HG02642 (cell line): ENCODE measurements around the gene ZSWIM6.
"Not testable (repeated sequence)": the region's sequence is repeated elsewhere in the genome, so short reads cannot be mapped to it uniquely, and the experiment has no call there.

Experiments used
- ATAC-seq: cut with Tn5 transposase; IDR thresholded peaks from one replicate; pipeline ENCODE4 v1.9.1; 2021; ENCODE audit warnings: mild to moderate bottlenecking; ENCODE audit not compliant: unreplicated experiment, poor library complexity

Gene ZSWIM6

DNA sequence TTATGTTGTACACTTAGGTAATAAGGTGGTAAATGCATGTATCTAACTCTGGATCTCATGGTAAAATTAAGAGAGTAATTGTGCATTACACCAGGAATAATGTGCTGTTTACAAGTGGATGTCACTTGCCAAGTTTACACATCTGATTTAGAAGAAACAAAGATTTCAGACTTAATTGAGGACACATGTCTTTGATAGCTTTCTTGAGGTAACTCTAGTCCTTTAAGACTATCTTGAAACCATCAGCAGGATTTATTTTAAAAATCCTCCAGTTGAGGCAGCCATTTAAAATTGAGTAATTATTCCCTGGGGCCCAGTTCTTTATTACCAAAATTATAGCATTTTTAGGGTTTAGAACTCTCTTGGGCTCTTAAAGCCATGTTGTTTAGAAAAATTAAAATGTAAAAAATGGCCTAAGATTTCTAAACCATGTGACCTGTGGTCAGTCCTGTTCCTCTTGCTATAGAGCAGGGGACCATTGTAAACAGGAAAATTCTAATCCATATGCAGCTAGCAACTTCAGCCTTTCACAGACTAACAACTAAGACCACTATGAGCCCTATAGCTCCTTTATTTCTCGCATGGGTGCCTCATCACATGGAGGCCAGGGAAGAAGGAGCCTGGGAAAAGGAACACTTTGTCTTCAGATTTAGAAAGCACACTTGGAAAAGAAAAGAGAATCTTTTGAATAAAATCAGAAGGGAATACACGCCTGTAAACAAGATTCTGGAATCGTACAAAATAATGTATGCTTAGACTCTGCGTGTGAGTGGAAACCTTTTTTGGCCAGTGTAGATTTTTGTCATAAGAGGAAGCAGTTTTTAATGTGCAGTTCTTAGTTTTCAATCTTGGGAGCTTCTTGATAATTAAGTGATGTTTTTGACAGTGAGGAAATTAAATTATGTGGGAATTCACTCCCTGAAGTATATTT, 71.2 kb downstream of the ZSWIM6 start:
- no peak for ATAC-seq

GRCh38 chr5:61405511-61406295, 73.6 kb downstream of the ZSWIM6 start:
- no peak for ATAC-seq

- ATAC-seq: not testable (repeated sequence)
Observed at GRCh38 chr5:61406497-61406896, 74.4 kb downstream of the ZSWIM6 start.

DNA sequence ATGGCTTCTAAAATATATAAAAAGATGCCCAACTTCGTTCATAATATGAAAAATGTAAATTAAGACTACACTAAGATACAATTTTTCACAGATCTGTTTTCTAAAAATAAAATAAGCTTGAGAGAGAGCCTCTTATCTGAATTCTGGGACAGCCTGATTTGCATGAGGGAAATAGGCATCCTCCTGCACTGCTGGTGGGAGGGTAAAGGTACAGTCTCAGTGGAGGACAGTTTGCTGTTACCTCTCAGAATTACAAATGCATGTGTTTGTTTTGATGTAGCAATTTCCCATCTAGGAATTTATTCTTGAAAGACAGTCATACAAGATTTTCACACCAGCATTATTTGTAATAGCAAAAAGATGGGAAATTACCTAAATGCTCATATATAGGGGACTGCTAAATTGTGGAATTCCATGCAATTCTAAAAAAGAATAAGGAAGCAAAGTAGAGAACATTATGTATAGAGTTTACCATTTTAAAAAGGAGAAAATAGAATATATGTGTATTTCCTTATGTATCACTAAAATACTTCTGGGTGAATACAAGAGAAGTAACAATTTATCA, 75.7 kb downstream of the ZSWIM6 start:
- ATAC-seq: no peak

DNA sequence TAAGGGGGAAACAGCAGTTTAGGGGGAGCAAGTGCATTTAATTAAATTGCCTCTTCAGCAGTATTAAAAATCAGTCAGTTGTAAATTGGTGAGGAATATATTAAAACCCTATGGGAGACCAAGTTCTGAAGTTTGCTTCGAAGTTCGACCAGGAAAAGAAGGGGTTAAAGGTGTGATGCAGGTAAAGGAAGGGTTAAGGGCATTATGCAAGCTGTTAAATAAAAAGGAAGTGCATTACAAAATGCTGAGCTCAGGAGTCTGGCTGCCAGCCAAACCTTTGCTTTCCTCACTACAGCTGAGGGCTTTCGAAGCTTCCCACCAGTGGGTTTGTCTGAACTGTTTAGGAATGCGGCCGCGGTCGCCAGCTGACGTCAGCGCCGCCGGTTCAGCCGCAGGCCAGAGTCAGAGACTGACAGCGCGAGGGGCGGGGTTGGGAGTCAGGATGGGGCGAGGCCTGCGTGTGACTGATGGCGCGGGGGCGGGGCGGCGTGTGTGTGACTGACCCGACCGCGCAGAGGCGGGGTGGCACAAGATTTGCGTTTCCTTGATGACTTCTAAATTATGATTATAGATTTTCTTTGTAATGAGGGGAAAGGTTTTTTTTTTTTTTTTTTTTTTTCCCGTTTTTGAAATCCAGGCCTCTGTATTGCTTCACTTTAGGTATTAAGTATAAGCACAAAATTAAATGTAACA, 76.6 kb downstream of the ZSWIM6 start:
- peak; percentile 100 for ATAC-seq

DNA sequence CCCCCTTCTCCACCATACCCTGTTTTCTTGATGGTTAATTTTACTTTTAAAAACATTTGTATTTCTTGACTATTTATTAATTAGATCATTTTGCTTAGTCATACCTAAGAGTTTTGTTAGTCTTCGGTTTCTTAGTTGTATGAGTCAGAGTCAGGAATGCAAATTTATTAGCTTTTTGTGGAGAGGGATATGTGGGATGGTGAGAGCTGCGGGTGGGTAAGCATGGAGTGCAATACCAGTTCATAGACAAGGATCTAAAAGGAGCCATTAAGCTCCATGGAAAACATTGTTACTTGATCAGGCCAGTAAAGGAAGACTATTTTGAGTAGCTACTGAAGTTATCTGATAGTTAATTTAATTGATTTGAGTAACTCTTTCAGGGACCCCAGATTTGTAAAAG, 77.5 kb downstream of the ZSWIM6 start:
- ATAC-seq: no peak

GRCh38 chr5:61410811-61411210, 78.8 kb downstream of the ZSWIM6 start:
- no peak for ATAC-seq

DNA sequence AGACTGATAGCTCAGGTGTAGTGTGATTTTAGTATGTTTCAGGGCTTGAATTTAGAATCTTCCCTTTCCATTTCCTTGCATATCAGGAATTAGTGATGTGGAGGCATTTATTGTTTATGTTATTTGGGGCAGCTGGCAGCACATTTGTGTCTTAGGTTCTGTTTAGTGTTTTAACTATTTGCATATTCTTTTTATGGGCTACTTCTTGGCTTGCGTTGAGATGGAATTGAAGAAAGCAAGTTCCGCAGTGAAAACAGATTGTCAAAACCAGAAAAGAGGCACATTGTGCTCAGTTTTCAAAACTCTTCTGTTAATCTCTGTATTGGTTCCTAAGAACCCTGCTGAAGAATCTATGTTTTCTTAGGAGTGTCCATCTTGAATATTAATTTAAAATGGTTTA, 80.3 kb downstream of the ZSWIM6 start:
- no peak for ATAC-seq

DNA sequence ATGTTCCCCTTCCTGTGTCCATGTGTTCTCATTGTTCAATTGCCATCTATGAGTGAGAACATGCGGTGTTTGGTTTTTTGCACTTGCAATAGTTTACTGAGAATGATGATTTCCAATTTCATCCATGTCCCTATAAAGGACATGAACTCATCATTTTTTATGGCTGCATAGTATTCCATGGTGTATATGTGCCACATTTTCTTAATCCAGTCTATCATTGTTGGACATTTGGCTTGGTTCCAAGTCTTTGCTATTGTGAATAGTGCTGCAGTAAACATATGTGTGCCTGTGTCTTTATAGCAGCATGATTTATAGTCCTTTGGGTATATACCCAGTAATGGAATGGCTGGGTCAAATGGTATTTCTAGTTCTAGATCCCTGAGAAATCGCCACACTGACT, 81.1 kb downstream of the ZSWIM6 start:
- ATAC-seq: not testable (repeated sequence)

DNA sequence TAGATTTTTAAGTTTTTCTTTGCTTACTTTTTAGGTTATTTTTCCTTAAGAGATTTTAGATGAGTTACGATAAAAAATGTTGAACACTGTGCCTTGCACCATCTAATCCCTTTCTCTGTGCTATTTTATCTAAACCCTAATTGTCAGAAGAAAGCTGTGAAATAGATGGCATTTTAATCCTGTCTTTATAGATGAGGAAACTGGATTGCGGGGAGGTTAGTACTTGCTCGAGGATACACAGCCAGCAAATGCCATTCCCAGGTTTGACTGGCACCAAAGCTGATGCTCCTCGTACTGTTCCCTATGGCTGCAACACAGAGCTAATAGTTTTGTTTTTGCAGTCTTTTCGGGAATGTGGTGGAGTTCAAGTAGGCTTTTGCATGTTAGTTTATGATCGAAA, 82.7 kb downstream of the ZSWIM6 start:
- no peak for ATAC-seq

- no peak for ATAC-seq
Observed at GRCh38 chr5:61416010-61416409, 84.0 kb downstream of the ZSWIM6 start.

DNA sequence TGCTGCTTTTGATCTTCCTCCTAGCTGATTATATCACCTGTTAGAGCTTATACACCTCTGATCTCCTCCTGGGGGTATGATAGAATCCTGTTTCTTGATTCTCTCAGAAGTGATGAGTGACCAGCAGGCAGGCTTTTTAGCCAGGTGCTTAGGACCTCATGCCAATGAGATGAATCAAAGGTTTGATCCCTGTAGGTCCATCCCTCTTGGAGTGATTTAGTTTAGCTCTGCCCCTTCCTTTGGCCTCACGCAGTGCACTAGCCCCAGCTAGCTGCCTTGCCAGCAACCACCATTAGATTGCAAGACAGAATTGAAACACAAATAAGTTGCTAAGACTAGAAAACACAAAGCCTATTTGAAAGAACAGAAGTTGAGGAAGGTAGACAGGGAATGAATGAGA, 84.4 kb downstream of the ZSWIM6 start:
- no peak for ATAC-seq

DNA sequence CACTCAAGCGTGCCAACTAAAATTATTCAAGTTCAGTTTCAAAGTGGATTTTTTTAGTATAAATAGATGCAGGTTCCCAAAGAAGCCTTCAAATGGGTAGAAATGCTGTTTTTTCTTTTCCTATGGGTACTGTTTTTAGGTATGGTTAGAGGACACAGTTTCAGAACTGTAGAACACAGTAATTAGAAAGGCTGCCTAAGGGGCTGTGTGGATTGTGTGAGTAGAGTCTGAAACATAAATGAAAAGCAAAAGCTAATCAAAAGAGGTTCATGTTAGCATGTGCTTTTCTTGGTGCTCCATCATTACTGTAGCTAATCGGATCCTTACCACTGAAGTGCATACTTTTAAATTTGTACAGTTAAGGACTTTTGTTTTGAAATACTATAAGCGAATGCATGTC, 85.3 kb downstream of the ZSWIM6 start:
- no peak for ATAC-seq

DNA sequence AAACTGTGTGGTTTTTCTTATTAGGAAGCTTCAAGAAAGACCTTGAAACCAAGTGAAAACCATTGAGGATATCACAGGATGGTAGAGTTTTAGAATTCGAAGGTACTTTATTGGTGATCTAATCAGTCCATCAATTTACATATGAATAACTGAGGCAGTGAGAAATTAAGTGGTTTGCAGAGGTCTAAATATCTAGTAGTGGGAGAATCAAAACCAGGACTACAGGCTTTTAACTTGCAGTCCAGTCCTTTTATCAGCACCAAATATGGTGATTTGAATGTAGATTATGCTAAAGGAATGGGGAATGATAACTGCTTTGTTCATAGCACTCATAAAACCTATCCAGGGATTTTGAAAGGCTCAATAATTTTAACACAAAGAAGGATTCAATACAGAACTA, 85.8 kb downstream of the ZSWIM6 start:
- ATAC-seq: no peak

DNA sequence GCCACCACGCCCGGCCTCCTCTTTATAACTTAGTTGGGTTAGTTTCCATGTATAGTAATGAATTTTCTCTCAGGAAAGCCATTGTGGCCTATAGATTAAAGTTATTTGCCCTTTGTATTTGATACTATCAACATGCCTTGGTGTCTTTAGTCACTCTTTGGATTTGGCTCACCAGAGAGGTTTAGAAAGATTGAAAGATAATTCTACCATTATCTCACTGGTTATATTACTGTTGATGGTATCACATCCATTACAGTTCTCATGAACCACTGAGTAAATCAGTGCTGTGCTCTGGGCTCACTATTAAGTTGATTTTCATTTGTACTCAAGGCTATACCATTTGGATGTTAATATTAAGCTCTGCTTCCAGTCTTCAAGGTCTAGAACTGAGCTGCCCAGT, 87.0 kb downstream of the ZSWIM6 start:
- no peak for ATAC-seq

DNA sequence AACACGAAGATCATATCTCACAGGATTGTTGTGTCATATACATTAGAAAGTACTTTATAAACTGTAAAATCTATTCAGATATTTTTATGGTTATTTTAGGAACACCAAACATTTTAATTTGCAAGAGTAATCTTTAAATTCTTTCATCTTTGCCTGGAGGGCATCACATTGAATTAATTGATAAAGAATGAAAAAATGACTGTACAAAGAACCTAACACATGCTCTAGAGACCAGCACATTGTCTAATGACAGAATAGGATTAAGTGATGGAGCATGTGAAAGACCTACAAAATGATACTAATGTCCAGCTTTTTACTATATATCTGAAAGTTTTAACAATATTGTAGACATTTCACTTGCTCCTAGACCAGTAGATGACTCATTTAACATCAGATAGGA, 88.0 kb downstream of the ZSWIM6 start:
- ATAC-seq: no peak

DNA sequence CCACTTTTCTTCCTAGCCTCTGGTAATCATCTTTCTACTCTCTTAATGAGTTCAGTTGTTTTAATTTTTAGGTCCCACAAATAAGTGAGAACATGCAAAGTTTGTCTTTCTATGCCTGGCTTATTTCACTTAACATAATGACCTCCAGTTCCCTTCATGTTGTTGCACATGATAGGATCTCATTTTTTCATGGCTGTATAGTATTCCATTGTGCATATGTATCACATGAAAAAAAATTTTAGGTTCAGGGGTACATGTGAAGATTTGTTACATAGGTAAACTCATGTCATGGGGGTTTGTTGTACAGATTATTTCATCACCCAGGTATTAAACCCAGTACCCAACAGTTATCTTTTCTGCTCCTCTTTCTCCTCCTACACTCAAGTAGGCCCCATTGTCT, 89.2 kb downstream of the ZSWIM6 start:
- not testable (repeated sequence) for ATAC-seq

GRCh38 chr5:61423487-61424145, 91.6 kb downstream of the ZSWIM6 start:
- ATAC-seq: no peak

DNA sequence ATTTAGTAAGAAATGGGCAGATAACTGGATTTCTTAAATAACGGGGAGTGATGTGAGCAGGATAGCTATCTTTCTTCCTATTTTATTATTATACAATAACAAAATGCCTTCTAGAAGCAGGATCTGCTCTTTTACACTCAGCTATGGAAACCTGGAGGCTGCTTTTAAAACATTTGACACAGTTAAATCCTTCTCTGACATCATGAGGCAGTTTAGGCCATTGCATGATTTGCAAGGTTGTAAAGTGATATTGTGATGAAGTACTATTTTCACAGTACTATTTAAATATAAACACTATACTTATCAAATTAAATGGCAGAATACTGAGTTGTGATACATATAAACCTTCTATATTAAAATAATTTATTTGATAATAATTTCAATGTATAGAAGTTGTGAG, 93.9 kb downstream of the ZSWIM6 start:
- no peak for ATAC-seq

DNA sequence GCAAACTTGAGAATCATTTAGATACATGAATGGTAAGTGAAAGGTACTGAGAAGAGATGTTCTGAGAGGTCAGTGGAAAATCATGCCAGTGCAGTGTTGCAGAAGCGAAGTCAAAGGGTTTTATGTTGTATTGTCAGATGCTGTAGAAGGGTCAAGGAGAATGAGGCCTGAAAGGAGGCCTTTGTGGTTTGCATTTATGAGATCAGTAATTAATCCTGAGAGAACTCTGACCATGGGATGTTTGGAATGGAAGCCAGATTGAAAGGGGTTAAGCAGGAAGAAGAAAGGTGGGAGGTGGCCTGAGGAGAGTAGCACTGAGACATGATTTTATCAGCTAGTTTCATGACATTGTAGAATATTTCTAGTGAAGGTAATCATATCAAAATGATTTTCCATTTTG, 97.8 kb downstream of the ZSWIM6 start:
- ATAC-seq: no peak
